Hepatocyte (in vitro differentiated cells): Measurements from ENCODE around the gene SLC39A11. TPM values are rescaled to one million over a fixed set of nuclear protein-coding genes. Genes with fewer than 3 reads are reported as not detected.

Experiments used
- DNase-seq: peaks from one replicate; pipeline ENCODE4 v3.0.0-alpha.2; 2016; ENCODE audit warnings: low spot score
- H2AFZ ChIP-seq: fragments of 200-600 bp; sonication (generic); 2 replicates; pipeline ENCODE4 v1.6.0; 2016; ENCODE audit warnings: antibody characterized with exemption, mild to moderate bottlenecking
- H3K27ac ChIP-seq: fragments of 200-600 bp; sonication (generic); 2 replicates; pipeline ENCODE4 v1.5.1; 2016; ENCODE audit warnings: mild to moderate bottlenecking
- H3K27me3 ChIP-seq: fragments of 200-600 bp; sonication (generic); 2 replicates; pipeline ENCODE4 v1.6.1; 2016
- H3K36me3 ChIP-seq: fragments of 200-600 bp; sonication (generic); replicated peaks from 2 replicates; pipeline ENCODE4 v1.5.1; 2016; ENCODE audit warnings: low read depth; ENCODE audit not compliant: insufficient read depth
- H3K4me1 ChIP-seq: fragments of 200-600 bp; sonication (generic); 2 replicates; pipeline ENCODE4 v1.5.1; 2016; ENCODE audit warnings: mild to moderate bottlenecking, moderate library complexity; ENCODE audit not compliant: insufficient read depth
- H3K4me2 ChIP-seq: fragments of 200-600 bp; sonication (generic); 2 replicates; pipeline ENCODE4 v1.6.0; 2016
- H3K4me3 ChIP-seq: fragments of 200-600 bp; sonication (generic); 2 replicates; pipeline ENCODE4 v1.5.1; 2016; ENCODE audit warnings: mild to moderate bottlenecking
- H3K79me2 ChIP-seq: fragments of 200-600 bp; sonication (generic); 2 replicates; pipeline ENCODE4 v1.6.0; 2017; ENCODE audit warnings: mild to moderate bottlenecking
- H3K9me2 ChIP-seq: fragments of 200-600 bp; sonication (generic); replicated peaks from 2 replicates; pipeline ENCODE4 v1.6.0; 2017; ENCODE audit warnings: mild to moderate bottlenecking; ENCODE audit not compliant: insufficient read depth
- H3K9me3 ChIP-seq: fragments of 200-600 bp; sonication (generic); 2 replicates; pipeline ENCODE4 v1.5.1; 2016; ENCODE audit warnings: low read depth, mild to moderate bottlenecking
- H4K20me1 ChIP-seq: fragments of 200-600 bp; sonication (generic); 2 replicates; pipeline ENCODE4 v1.6.0; 2016; ENCODE audit warnings: mild to moderate bottlenecking; ENCODE audit not compliant: insufficient read depth, poor library complexity, severe bottlenecking
- CTCF ChIP-seq: fragments of 200-600 bp; sonication (generic); IDR thresholded peaks from 2 replicates; pipeline ENCODE4 v1.5.1; 2016; ENCODE audit warnings: antibody characterized with exemption, mild to moderate bottlenecking; ENCODE audit not compliant: poor library complexity
- EZH2 ChIP-seq: fragments of 200-600 bp; sonication (generic); IDR thresholded peaks from 2 replicates; pipeline ENCODE4 v1.6.1; 2016; ENCODE audit warnings: antibody characterized with exemption, mild to moderate bottlenecking, borderline replicate concordance
- EZH2phosphoT487 ChIP-seq: fragments of 200-600 bp; sonication (generic); IDR thresholded peaks from one replicate; pipeline ENCODE4 v1.6.1; 2018; ENCODE audit warnings: antibody characterized with exemption, mild to moderate bottlenecking, low read depth, moderate library complexity; ENCODE audit not compliant: unreplicated experiment, severe bottlenecking
- WGBS: methylation state at CpG from one replicate; pipeline ENCODE4 v1.1.6; 2016; ENCODE audit warnings: low lambda C conversion rate; ENCODE audit errors: missing lambda C conversion rate; 5-methylcytosine and 5-hydroxymethylcytosine counted together
- polyA plus RNA-seq: library from polyadenylated mRNA; unstranded; fragments of >200 nt; fragmentation: Nextera tagmentation; extraction: Ambion mirVana; gene quantifications from 2 replicates; pipeline ENCODE4 v1.2.1, GENCODE V29; 2016
- total RNA-seq: library from RNA; depleted of rRNA; stranded (reverse); fragments of >200 nt; gene quantifications from 2 replicates; pipeline ENCODE4 v1.2.3, GENCODE V29; 2014

Gene SLC39A11
- total and polyA plus RNA-seq, 2 experiments from 2014 or later, result 37.7 to 39.1 TPM

- H3K4me1 ChIP-seq, result peaks cover 3% of the 10 kb centered on the region
- no peak overlapping the region for H3K4me2 ChIP-seq
- H3K9me3 ChIP-seq, result no peaks in the 10 kb centered on the region
- H2AFZ ChIP-seq, result no peak overlapping the region
- DNase-seq, result no peak
- H3K9me2 ChIP-seq, result no peaks in the 10 kb centered on the region
- no peaks in the 10 kb centered on the region for H4K20me1 ChIP-seq
- WGBS, result 83% methylated on average over 1 of the region's 1 CpG
- H3K79me2 ChIP-seq, result no peaks in the 10 kb centered on the region
- H3K27ac ChIP-seq, result no peak overlapping the region
- no peaks in the 10 kb centered on the region for H3K27me3 ChIP-seq
- no peaks in the 10 kb centered on the region for H3K36me3 ChIP-seq
- H3K4me3 ChIP-seq, result no peak overlapping the region
- TF ChIP-seq EZH2phosphoT487 (no peak), EZH2 (no peak), CTCF (no peak)
These were observed 429.7 kb downstream of the SLC39A11 start for GRCh38 chr17:72662827-72663190.

- H2AFZ ChIP-seq, result no peak overlapping the region
- no peaks in the 10 kb centered on the region for H3K9me2 ChIP-seq
- no peaks in the 10 kb centered on the region for H3K27me3 ChIP-seq
- TF ChIP-seq EZH2, result no peak
- TF ChIP-seq EZH2phosphoT487, result no peak
- TF ChIP-seq CTCF, result no peak
- H3K4me1 ChIP-seq, result peaks cover 3% of the 10 kb centered on the region
- H3K79me2 ChIP-seq, result no peaks in the 10 kb centered on the region
- H3K4me3 ChIP-seq, result no peak overlapping the region
- no peaks in the 10 kb centered on the region for H3K36me3 ChIP-seq
- no peaks in the 10 kb centered on the region for H4K20me1 ChIP-seq
- peak overlapping the region; percentile 66 for H3K27ac ChIP-seq
- H3K9me3 ChIP-seq, result no peaks in the 10 kb centered on the region
- WGBS, result 98% methylated on average over 3 of the region's 3 CpGs
- no peak for DNase-seq
- no peak overlapping the region for H3K4me2 ChIP-seq
These were observed 430.3 kb downstream of the SLC39A11 start for GRCh38 chr17:72661945-72662826.

GRCh38 chr17:72661116-72661944, 431.2 kb downstream of the SLC39A11 start:
- H3K4me1 ChIP-seq, result peaks cover 3% of the 10 kb centered on the region
- peak; percentile 76 for DNase-seq
- no peaks in the 10 kb centered on the region for H3K36me3 ChIP-seq
- H3K79me2 ChIP-seq, result no peaks in the 10 kb centered on the region
- 57% methylated on average over 21 of the region's 21 CpGs for WGBS
- no peak overlapping the region for H2AFZ ChIP-seq
- peak overlapping the region; percentile 77 for H3K27ac ChIP-seq
- TF ChIP-seq EZH2phosphoT487 (no peak), CTCF (peak; percentile 36), EZH2 (no peak)
- H3K9me3 ChIP-seq, result no peaks in the 10 kb centered on the region
- no peak overlapping the region for H3K4me3 ChIP-seq
- H3K9me2 ChIP-seq, result no peaks in the 10 kb centered on the region
- H3K4me2 ChIP-seq, result peak overlapping the region; percentile 24
- no peaks in the 10 kb centered on the region for H3K27me3 ChIP-seq
- H4K20me1 ChIP-seq, result no peaks in the 10 kb centered on the region
